ENCODE measurements around the gene OGFOD3. TPM values are rescaled to one million over a fixed set of nuclear protein-coding genes. Genes with fewer than 3 reads are reported as not detected.
"Not testable (repeated sequence)": the region's sequence is repeated elsewhere in the genome, so short reads cannot be mapped to it uniquely, and the experiment has no call there.

The OGFOD3 gene
- total RNA-seq, 1 donor from 2014 or later = 19.9 TPM

GRCh38 chr17:82378741-82379021 is 39.7 kb downstream of the OGFOD3 start:
- TF ChIP-seq, protein P1, sequence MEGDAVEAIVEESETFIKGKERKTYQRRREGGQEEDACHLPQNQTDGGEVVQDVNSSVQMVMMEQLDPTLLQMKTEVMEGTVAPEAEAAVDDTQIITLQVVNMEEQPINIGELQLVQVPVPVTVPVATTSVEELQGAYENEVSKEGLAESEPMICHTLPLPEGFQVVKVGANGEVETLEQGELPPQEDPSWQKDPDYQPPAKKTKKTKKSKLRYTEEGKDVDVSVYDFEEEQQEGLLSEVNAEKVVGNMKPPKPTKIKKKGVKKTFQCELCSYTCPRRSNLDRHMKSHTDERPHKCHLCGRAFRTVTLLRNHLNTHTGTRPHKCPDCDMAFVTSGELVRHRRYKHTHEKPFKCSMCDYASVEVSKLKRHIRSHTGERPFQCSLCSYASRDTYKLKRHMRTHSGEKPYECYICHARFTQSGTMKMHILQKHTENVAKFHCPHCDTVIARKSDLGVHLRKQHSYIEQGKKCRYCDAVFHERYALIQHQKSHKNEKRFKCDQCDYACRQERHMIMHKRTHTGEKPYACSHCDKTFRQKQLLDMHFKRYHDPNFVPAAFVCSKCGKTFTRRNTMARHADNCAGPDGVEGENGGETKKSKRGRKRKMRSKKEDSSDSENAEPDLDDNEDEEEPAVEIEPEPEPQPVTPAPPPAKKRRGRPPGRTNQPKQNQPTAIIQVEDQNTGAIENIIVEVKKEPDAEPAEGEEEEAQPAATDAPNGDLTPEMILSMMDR (IDR thresholded peaks at IDR 0.05) = no peak
- no peak overlapping the region for H3K27ac Mint-ChIP-seq (ENCODE audit: unreplicated experiment)
- H3K4me3 Mint-ChIP-seq (ENCODE audit: unreplicated experiment) = no peak overlapping the region
- H3K27me3 Mint-ChIP-seq (ENCODE audit: low read depth) = peaks cover 26% of the 10 kb centered on the region
- no peaks in the 10 kb centered on the region for H3K36me3 Mint-ChIP-seq (ENCODE audit: low read depth)
- DNase-seq (ENCODE audit: low spot score) = peak; percentile 81
- no peaks in the 10 kb centered on the region for H3K9me3 Mint-ChIP-seq (ENCODE audit: low read depth)
- no peaks in the 10 kb centered on the region for H3K4me1 Mint-ChIP-seq (ENCODE audit: low read depth)

DNA sequence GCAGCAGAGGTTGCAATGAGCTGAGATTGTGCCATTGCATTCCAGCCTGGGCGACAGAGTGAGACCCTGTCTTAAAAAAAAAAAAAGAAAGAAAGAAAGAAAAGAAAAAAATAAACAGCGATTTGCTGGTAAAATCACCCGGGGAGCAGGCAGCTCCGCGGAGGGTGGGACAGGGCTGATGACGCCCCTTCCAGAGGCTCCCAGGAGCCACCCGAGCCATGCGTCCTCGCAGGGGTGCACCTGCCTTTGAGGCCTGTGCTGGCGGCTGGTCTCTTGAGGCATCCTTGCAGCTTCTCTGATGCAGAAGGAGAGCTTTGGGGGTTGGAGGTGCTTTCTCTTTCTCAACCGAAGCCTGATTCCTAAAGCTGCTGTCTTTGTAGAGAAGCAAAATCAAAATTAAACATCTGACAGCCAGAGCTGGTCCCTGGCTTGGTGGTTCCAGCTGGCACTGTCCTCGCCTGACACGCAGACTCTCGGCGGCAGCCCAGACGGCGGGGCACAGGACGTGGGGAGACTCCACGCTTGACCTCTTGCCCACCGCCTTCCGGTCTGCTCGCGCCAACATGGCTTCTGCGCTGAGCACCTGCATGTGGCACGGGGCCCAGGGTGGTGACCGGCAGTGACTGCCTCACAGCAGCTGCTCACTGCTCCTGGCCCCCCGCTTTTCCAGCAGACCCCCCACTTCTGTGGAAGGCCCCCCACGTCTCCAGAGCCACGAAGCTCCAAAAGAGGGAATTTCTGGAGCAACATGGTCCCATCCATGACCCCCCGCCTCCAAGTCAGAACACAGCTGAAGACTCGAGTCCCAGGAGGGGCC is 40.3 kb downstream of the OGFOD3 start:
- TF ChIP-seq, protein P1 (IDR thresholded peaks at IDR 0.05) = no peak
- H3K4me3 Mint-ChIP-seq (ENCODE audit: unreplicated experiment) = no peak overlapping the region
- no peaks in the 10 kb centered on the region for H3K9me3 Mint-ChIP-seq (ENCODE audit: low read depth)
- peak; percentile 81 for DNase-seq (ENCODE audit: low spot score)
- no peak overlapping the region for H3K27ac Mint-ChIP-seq (ENCODE audit: unreplicated experiment)
- no peaks in the 10 kb centered on the region for H3K36me3 Mint-ChIP-seq (ENCODE audit: low read depth)
- peaks cover 30% of the 10 kb centered on the region for H3K27me3 Mint-ChIP-seq (ENCODE audit: low read depth)
- H3K4me1 Mint-ChIP-seq (ENCODE audit: low read depth) = no peaks in the 10 kb centered on the region

DNA sequence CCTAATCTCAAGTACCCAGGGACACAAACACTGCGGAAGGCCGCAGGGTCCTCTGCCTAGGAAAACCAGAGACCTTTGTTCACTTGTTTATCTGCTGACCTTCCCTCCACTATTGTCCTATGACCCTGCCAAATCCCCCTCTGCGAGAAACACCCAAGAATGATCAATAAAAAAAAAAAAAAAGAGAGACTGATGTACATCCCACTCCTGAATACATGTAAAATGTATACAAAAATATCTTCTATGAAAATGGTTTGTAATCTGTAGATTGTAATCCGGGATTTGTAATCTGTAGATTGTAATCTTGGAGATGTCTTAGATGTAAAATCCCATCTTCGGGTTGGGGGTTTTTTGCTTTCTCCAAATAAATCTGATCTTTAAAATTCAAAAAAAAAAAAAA is 41.1 kb downstream of the OGFOD3 start:
- peaks cover 37% of the 10 kb centered on the region for H3K27me3 Mint-ChIP-seq (ENCODE audit: low read depth)

GRCh38 chr17:82376042-82376730 is 42.2 kb downstream of the OGFOD3 start:
- no peaks in the 10 kb centered on the region for H3K9me3 Mint-ChIP-seq (ENCODE audit: low read depth)
- no peak overlapping the region for H3K27ac Mint-ChIP-seq (ENCODE audit: unreplicated experiment)
- no peaks in the 10 kb centered on the region for H3K36me3 Mint-ChIP-seq (ENCODE audit: low read depth)
- peak; percentile 77 for DNase-seq (ENCODE audit: low spot score)
- H3K4me3 Mint-ChIP-seq (ENCODE audit: unreplicated experiment) = no peak overlapping the region
- peaks cover 33% of the 10 kb centered on the region for H3K27me3 Mint-ChIP-seq (ENCODE audit: low read depth)
- peaks cover 6% of the 10 kb centered on the region for H3K4me1 Mint-ChIP-seq (ENCODE audit: low read depth)
- TF ChIP-seq, protein P1 (IDR thresholded peaks at IDR 0.05) = no peak

More for the DNA sequence above, 41.1 kb downstream of the OGFOD3 start:
- H3K4me1 Mint-ChIP-seq (ENCODE audit: low read depth); H3K4me3 Mint-ChIP-seq (ENCODE audit: unreplicated experiment); H3K9me3 Mint-ChIP-seq (ENCODE audit: low read depth); DNase-seq (ENCODE audit: low spot score); H3K27ac Mint-ChIP-seq (ENCODE audit: unreplicated experiment); H3K36me3 Mint-ChIP-seq (ENCODE audit: low read depth): not testable (repeated sequence)

- no peaks in the 10 kb centered on the region for H3K36me3 Mint-ChIP-seq (ENCODE audit: low read depth)
- DNase-seq (ENCODE audit: low spot score) = peak; percentile 82
- no peaks in the 10 kb centered on the region for H3K9me3 Mint-ChIP-seq (ENCODE audit: low read depth)
- no peak overlapping the region for H3K27ac Mint-ChIP-seq (ENCODE audit: unreplicated experiment)
- peaks cover 11% of the 10 kb centered on the region for H3K4me1 Mint-ChIP-seq (ENCODE audit: low read depth)
- TF ChIP-seq, protein P1 (IDR thresholded peaks at IDR 0.05) = no peak
- no peak overlapping the region for H3K4me3 Mint-ChIP-seq (ENCODE audit: unreplicated experiment)
- peaks cover 34% of the 10 kb centered on the region for H3K27me3 Mint-ChIP-seq (ENCODE audit: low read depth)
These were observed 42.9 kb downstream of the OGFOD3 start for GRCh38 chr17:82375359-82376041.
